CD4-positive, alpha-beta T cell treated with Interleukin-2 at 100 ng/mL for 4 hours (primary cell): ENCODE data around the gene ZNF408.
"Not testable (repeated sequence)": the region's sequence is repeated elsewhere in the genome, so short reads cannot be mapped to it uniquely, and the experiment has no call there.

Experiments
- DNase-seq: peaks from one replicate; pipeline ENCODE4 v3.0.0-alpha.2; 2020; ENCODE audit warnings: low spot score

The ZNF408 gene

DNA sequence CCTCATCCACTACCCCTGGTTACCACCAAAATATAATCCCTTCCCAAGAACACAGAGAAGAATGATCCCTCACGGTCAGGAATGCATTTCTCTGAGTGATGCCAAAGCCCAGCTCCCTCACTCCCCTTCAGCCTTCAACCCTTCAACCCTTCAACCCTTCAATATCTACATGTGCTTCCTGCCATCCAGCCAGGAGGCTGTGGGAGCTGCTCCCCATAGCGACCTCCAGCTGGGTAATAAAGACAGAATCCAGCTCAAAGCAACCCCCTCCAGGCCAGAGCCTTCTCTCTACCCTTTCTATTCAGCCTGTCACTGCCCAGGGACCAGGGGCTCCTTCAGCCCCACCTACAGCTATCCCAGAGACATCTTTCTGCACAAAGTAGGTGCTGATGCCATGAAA lies 3.1 kb upstream of the ZNF408 start:
- DNase-seq = no peak

DNA sequence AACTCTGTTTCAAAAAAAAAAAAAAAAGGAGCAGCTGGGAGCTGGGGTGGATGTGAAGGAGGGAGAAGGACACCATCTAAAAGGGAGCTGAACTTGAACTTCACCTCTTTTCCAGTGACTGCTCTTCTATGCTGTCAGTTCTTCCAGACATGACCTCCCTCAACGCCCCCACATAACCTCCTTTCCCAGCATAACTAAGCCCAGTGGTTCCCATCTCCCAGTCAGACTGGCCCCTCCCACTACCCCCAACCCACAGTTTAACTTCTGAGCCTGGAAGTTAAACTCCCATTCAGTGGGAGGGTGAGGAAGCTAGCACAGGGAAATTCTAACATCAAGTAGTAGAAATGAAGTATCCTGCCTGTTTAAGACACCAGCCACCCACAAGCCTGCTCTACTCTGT lies 2.2 kb upstream of the ZNF408 start:
- DNase-seq = no peak

DNA sequence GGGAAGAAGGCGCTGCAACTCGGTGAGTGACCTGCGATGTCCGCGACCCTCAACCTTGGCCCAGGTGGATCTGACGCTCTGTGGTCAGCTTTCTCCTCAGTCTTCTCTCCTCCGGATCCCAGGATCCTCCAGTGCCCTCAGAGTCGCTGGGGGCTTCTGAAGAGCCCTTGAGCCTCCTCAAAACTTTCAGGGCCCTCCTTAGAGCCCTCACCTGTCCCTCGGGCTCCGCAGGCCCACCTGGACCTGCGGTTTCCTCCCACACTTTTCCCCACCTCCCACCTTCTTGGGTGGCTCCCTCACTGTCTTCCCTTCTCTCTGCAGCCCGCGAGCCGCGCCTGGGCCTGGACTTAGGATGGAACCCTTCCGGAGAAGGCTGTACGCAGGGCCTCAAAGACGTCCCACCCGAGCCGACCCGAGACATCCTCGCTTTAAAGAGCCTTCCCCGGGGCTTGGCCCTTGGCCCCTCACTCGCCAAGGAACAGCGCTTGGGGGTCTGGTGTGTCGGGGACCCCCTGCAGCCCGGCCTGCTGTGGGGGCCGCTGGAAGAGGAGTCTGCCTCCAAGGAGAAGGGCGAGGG lies 335 bp downstream of the ZNF408 start:
- no peak for DNase-seq

DNA sequence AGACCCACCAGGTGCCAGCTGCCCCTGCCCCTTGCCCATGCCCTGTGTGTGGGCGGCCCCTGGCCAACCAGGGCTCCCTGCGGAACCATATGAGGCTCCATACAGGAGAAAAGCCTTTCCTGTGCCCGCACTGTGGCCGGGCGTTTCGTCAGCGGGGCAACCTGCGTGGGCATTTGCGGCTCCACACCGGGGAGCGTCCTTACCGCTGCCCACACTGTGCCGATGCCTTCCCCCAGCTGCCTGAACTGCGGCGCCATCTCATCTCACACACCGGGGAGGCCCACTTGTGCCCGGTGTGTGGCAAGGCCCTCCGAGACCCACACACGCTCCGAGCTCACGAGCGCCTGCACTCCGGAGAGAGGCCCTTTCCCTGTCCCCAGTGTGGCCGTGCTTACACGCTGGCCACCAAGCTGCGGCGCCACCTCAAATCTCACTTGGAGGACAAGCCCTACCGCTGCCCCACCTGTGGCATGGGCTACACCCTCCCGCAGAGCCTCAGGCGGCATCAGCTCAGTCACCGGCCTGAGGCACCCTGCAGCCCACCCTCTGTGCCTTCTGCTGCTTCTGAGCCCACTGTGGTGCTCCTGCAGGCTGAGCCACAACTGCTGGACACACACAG lies 4.3 kb downstream of the ZNF408 start:
- no peak for DNase-seq

DNA sequence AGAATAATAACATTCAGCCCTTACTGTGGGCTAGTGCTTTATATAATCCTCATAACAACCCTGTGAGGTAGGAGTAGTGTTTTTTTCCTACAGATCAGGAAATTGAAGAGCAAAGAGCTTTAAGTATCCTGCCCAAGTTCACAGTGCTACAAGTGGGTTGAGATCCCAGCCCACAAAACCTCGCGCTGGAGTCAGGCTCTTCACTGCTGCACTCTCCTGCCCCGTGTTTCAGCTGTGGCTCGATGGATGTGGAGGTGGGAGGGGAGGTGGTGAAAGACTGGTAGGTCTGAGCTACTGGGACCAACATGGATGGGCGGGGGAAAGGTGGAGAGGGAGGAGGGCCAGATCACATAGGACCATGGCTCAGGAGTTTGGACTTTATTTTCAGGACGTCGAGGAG lies 6.1 kb downstream of the ZNF408 start:
- no peak for DNase-seq

DNA sequence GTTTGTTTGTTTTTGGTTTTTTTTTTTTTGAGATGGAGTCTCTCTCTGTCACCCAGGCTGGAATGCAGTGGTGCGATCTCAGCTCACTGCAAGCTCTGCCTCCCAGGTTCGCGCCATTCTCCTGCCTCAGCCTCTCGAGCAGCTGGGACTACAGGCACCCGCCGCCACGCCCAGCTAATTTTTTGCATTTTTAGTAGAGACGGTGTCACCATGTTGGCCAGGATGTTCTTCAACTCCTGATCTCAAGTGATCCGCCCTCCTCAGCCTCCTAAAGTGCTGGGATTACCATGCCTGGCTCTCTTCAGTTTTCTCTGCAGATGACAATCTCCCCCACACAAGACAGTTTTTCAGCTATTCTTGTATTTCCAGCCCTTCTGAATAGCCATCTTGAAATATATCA lies 8.5 kb downstream of the ZNF408 start:
- not testable (repeated sequence) for DNase-seq

DNA sequence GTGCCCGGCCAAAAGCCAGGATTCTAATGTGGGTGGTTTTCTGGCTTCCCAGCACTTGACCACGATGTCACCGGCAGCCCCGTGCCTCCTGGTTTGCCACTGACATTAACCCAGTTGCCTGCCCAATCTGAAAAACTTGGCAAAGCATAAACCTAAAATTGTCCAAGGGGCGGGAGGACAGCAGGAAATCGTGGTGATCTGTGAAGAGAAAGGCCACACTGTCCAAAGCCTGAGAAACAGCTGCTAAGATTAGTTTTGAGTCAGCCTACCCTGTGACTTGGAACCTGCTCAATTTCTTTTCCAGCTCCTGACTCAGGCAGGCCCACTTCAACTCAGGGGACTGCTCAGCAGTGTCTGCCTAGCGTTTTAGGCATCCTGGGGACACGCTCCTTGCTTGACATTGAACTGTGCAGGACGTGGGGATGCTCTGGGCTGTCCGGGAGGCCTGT lies 10.0 kb downstream of the ZNF408 start:
- DNase-seq = no peak

DNA sequence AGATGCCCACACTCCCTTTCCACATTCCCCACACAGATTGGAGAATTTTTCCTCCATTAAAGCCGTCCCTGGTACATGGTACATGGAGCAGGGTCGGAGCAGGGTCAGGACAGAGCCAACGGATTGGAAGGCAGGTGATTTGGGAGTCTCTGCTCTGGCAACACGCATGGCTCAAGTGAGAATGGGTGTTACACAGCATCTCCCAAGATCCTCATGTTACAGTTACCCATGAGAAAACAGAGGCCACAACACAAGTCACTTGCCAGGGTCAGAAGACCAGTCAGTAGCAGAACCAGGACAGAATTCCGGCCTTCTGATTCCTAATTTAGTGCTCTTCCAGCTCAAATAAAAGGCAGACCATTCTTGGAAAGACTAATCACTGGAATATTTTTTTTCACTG lies 10.5 kb downstream of the ZNF408 start:
- no peak for DNase-seq

DNA sequence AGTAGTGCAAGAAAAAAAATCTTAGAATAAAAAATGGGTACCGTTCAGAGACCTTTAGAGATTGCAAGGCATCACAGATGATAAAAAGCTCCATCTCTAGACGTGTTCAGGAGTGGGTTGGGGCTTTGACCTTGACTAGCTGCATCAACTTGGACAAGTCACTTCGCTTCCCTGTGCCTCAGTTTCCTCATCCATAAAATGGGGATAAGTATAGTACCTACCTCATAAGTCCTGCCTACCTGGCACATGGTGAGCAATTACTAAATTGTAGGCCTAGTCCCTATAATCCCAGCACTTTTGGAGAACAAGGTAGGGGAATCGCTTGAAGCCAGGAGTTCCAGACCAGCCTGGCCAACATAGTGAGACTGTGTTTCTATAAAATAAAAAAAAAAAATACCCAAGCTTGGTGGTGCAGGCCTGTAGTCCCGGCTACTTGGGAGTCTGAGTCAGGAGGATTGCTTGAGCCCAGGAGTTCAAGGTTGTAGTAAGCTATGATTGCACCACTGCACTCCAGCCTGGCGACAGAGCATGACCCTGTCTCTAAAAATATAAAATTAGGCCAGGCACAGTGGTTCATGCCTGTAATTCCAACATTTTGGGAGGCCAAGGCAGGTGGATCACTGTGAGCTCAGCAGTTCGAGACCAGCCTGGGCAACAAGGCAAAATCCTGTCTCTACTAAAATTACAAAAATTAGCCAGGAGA lies 12.2 kb downstream of the ZNF408 start:
- DNase-seq = no peak

DNA sequence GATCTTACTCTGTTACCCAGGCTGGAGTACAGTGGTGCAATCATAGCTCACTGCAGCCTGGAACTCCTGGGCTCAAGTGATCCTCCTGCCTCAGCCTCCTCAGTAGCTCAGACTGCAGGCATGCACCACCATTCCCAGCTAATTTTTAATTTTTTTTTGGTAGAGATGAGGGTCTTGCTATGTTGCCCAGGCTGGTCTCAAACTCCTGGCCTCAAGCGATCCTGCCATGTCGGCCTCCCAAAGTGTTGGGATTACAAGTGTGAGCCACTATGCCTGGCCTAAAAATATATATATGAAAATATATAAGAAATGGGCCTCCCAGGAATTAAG lies 17.0 kb downstream of the ZNF408 start:
- not testable (repeated sequence) for DNase-seq

DNA sequence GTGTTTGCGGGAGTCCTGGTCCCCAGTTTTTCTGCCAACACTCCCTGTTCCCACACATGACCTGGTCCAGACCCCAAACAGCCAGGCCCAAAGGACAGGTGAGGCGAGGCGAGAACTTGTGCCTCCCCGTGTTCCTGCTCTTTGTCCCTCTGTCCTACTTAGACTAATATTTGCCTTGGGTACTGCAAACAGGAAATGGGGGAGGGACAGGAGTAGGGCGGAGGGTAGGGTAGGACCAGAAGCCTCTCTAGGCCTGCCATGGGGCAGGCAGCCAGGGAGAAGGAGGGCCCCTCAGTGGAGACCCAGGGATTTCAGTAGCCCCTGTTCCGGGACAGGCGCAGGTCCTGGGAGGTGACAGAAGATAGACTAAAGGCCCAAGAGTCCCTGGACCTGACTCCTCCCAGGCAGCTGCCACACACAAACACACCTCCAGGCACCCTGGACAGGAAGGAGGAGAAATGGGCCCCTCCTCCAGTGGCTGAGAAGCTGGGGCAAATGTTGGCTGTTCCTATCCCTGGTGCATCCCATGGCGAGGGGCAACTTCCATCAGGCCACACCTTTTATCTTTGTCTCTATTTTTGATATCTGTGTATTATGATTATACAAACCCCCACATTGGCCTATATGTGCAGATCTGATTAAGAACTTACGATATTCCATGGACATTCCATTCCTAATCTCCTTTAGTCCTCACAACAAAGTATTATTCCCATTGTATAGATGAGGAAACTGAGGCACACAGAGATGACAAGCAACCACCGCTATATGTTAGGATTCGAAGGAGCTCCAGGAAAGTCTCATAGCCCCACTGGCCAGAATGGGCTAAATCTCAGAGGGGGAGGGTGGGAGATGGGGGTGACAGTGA lies 17.6 kb downstream of the ZNF408 start:
- no peak for DNase-seq

DNA sequence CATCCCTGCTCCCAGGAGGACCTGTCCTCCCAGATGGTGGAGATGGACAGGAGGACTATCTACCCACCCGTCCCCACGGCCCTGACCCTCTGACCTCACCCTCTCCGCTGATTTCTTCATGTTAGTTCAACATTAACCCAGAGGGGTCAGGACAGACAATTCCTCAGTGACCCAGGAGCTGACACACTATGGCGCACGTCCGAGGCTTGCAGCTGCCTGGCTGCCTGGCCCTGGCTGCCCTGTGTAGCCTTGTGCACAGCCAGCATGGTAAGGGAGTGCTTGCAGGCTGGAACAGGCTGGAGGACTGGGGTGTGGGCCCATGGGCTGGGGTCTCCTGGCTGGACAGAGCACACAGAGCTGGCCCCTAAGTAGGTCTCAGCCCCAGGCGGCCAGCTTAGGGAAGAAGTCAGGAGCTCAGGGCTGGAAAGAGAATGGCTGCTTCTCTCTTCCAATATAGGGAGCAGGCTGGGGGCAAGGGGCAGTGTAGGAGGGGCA lies 18.3 kb downstream of the ZNF408 start, which contains the start of gene F2:
F2 (plus strand) TSS at position 166 of the 495 bp plus-strand sequence; CDS start at position 189, 23 bp downstream.
- DNase-seq = no peak

DNA sequence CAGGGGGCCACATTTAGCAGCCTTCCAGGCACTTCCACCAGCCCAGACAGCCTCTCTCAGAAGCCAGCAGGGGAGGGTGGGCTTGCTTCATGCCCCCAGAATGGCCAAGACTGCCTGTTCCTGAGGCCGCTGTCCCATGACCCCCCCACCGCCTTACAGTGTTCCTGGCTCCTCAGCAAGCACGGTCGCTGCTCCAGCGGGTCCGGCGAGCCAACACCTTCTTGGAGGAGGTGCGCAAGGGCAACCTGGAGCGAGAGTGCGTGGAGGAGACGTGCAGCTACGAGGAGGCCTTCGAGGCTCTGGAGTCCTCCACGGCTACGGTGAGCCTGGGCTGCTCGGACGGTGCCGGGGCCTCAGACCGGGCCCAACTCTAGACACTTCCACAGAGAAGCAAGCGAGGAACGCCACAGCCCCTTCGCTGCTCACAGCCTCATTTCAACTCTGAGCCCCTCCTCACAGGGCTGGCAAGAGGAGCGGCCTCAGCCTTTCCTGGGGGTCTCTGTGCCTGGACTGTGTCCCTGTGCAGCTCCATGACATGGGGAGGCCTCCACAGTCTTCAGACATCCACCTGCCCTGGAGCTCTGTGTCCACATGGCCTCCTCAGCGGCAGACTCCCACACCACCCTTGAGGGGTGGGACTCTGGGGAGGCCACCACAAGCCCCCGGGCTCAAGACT lies 18.9 kb downstream of the ZNF408 start:
- DNase-seq = no peak

DNA sequence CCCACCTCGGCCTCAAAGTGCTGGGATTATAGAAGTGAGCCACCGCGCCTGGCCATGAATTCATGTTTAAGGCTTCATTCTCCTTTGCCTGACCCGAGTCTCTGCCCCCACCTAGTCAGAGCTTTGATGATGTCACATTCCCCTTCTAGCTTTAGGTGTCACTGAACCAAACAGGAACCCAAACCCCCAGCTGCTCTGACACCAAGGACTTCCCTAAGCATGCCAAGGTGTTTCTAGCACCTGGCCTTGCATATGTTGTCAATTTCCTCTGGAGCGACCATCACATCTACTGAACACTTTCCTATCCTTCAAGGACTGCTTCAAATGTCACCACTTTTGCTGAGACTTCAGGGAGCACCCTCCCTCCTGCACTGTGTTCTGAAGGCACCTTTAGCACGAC lies 20.5 kb downstream of the ZNF408 start:
- no peak for DNase-seq

DNA sequence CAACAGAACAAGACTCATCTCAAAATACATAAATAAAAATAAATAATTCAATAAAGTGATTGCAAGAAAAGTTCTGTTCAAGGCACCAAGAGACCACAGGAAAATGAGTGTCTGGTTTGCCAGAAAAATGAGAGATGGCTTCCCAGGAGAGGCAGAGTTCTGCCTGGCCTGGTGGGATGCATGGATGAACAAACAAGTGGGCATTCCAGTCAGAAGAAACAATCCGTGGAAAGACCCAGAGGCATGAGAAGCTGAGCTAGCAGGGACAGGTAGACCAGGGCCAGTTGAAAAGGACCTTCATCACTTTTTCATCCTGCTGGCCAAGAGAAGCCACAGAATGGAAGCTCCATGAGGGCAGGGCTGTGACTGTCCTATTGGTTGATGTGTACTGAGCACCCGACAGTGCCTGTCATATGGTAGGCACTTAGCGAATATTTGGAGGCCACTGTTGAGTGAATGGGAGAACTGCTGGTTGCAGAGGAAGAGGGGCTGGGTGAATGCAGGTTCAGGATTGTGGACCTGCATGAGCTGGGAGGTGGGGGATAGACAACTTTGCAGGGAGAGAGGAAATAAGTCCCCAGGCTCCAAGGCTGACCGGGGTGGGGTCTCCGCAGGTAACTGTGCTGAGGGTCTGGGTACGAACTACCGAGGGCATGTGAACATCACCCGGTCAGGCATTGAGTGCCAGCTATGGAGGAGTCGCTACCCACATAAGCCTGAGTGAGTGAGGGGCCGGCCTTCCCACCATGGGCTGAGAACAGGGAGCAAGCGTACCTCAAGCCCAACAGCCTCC lies 21.9 kb downstream of the ZNF408 start:
- no peak for DNase-seq

DNA sequence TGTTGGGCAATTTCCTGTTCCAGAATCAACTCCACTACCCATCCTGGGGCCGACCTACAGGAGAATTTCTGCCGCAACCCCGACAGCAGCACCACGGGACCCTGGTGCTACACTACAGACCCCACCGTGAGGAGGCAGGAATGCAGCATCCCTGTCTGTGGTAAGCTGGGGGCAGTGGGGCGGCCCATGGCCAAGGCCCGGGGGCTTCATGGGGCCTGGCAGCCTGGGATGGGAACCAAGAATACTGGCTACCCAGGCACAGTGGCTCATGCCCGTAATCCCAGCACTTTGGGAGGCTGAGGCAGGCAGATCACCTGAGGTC lies 22.5 kb downstream of the ZNF408 start:
- no peak for DNase-seq

DNA sequence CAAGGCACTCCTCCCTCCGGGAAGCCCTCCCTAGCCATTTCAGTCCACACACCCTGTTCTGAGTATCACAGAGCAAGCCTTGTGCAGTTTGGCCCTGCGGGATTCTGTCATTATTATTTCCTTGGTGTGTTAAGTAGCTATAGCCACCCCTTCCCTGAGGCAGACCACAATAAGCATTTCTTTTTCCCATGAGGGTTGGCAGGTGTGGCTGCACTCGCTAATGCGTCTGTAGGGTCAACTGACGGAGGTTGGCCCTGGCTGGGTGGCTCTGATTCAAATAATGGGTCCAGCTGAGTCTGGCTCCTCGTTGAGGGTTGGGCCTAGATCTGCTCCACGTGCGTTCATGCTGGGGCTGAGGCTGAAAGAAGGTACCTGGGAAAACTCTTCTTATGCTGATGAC lies 23.3 kb downstream of the ZNF408 start:
- no peak for DNase-seq

DNA sequence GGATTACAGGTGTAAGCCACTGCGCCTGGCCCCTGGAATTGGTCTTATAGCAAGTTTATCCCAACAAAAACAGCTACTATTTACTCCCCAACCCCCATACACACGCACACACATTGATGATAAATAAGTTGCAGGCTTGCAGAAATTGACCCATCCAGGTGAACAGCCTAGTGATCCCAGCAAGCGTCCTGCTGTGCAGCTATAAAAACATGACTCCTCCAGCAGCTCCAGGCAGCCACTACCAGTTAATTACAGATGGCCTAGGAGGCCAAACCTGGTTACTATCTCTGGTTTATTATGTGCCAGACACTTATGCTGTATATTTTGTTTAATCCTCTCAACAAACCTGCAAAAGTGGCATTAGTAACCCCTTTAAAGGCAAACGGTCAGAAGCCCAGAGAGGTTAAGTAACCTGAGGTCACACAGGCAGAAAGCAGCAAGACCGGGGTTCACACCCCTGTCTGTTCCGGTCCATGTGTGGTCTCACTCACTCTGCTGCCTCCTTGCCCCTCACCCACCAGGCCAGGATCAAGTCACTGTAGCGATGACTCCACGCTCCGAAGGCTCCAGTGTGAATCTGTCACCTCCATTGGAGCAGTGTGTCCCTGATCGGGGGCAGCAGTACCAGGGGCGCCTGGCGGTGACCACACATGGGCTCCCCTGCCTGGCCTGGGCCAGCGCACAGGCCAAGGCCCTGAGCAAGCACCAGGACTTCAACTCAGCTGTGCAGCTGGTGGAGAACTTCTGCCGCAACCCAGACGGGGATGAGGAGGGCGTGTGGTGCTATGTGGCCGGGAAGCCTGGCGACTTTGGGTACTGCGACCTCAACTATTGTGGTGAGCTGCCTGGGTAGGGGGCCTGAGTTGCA lies 24.7 kb downstream of the ZNF408 start:
- DNase-seq = no peak

DNA sequence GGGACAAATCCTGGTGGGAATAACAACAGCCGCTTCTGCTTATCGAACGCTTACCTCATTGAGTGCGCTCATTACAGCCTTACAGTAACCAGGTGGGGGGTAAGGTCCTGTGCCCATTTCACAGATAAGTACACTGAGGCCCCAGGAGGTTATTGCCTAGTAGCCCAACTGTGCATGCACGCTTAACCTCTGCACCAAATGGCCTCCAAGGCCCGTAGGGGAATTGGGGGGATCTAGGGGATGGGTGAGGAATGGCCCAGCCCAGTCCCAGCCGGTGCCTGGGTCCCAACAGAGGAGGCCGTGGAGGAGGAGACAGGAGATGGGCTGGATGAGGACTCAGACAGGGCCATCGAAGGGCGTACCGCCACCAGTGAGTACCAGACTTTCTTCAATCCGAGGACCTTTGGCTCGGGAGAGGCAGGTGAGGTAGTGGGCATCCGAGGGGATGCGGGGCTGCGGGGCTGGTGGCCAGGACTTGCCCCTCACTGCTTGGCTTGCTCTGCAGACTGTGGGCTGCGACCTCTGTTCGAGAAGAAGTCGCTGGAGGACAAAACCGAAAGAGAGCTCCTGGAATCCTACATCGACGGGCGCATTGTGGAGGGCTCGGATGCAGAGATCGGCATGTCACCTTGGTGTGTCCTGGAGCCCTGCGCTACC lies 25.5 kb downstream of the ZNF408 start:
- DNase-seq = no peak
